CD14-positive monocyte (primary cell): ENCODE results near the gene POFUT2. TPM values are rescaled to one million over a fixed set of nuclear protein-coding genes. Genes with fewer than 3 reads are reported as not detected.

ENCODE experiments used
- DNase-seq, 3 donors: peaks; one replicate each; pipeline ENCODE4 v3.0.0-alpha.2; 2011 to 2022
- H2AFZ ChIP-seq: 2 replicates; pipeline ENCODE4 v1.6.0; 2012; ENCODE audit warnings: mild to moderate bottlenecking, low read depth, low read length, inconsistent platforms; ENCODE audit not compliant: insufficient read depth, poor library complexity, severe bottlenecking
- H3K27ac ChIP-seq, 2 donors: 1 replicate in 1 of 2; 2 replicates in 1 of 2; pipeline ENCODE4 v1.5.1; 2012 to 2013; ENCODE audit warnings: low read length in 2 of 2, control low read depth in 1 of 2, inconsistent platforms in 1 of 2, low read depth in 1 of 2, mild to moderate bottlenecking in 1 of 2
- H3K27me3 ChIP-seq, 2 donors: one replicate each; pipeline versions ENCODE4 v1.6.0 to v1.6.1; 2011 to 2013; ENCODE audit warnings: low read length in 2 of 2; ENCODE audit not compliant: control insufficient read depth in 2 of 2, insufficient read depth in 2 of 2
- H3K36me3 ChIP-seq, 2 donors: replicated peaks in 1 of 2; 1 replicate in 1 of 2; 2 replicates in 1 of 2; pipeline versions ENCODE4 v1.5.1 to v1.6.1; 2012 to 2013; ENCODE audit warnings: low read length in 2 of 2, control low read depth in 1 of 2, inconsistent platforms in 1 of 2, mild to moderate bottlenecking in 1 of 2; ENCODE audit not compliant: insufficient read depth in 2 of 2, control insufficient read depth in 1 of 2
- H3K4me1 ChIP-seq, 2 donors: 1 replicate in 1 of 2; 2 replicates in 1 of 2; pipeline versions ENCODE4 v1.5.1 to v1.6.1; 2012 to 2013; ENCODE audit warnings: low read length in 2 of 2, control low read depth in 1 of 2, inconsistent platforms in 1 of 2, mild to moderate bottlenecking in 1 of 2, moderate library complexity in 1 of 2; ENCODE audit not compliant: insufficient read depth in 2 of 2, control insufficient read depth in 1 of 2
- H3K4me2 ChIP-seq: replicated peaks from 2 replicates; pipeline ENCODE3; 2012; ENCODE audit warnings: low read length, moderate library complexity, mild to moderate bottlenecking; ENCODE audit not compliant: poor library complexity, severe bottlenecking; ENCODE audit errors: extremely low read depth
- H3K4me3 ChIP-seq, 3 experiments: fragments of 200-600 bp in 1 of 3; sonication (generic) in 1 of 3; replicated peaks in 1 of 3; 1 replicate in 2 of 3; 2 replicates in 1 of 3; pipeline ENCODE4 v1.5.1; 2011 to 2013; ENCODE audit warnings: low read length in 3 of 3, mild to moderate bottlenecking in 3 of 3, control low read depth in 2 of 3, low read depth in 2 of 3, inconsistent platforms in 1 of 3, moderate library complexity in 1 of 3
- H3K79me2 ChIP-seq: 2 replicates; pipeline ENCODE4 v1.6.0; 2012; ENCODE audit warnings: mild to moderate bottlenecking, control low read depth, inconsistent platforms, low read length, moderate library complexity; ENCODE audit not compliant: insufficient read depth
- H3K9ac ChIP-seq: 2 replicates; pipeline ENCODE4 v1.6.0; 2017; ENCODE audit warnings: low read length, mild to moderate bottlenecking; ENCODE audit not compliant: insufficient read depth, poor library complexity, severe bottlenecking
- H3K9me3 ChIP-seq, 2 donors: replicated peaks in 1 of 2; 1 replicate in 1 of 2; 2 replicates in 1 of 2; pipeline versions ENCODE4 v1.5.1 to v1.6.1; 2012 to 2013; ENCODE audit warnings: low read length in 2 of 2, control low read depth in 1 of 2; ENCODE audit not compliant: control insufficient read depth in 1 of 2, insufficient read depth in 1 of 2
- H4K20me1 ChIP-seq: 2 replicates; pipeline ENCODE4 v1.6.0; 2012; ENCODE audit warnings: mild to moderate bottlenecking, low read length, control low read depth, moderate library complexity; ENCODE audit not compliant: insufficient read depth
- H3K27ac Mint-ChIP-seq, 7 donors: one replicate each; pipeline ENCODE4 v1.8.0; 2020; ENCODE audit warnings: mild to moderate bottlenecking in 7 of 7, mixed read lengths in 7 of 7, moderate library complexity in 6 of 7, inconsistent platforms in 2 of 7
- H3K27me3 Mint-ChIP-seq, 3 donors: one replicate each; pipeline ENCODE4 v1.8.0; 2021 to 2022; ENCODE audit warnings: low read depth in 3 of 3, mild to moderate bottlenecking in 3 of 3, mixed read lengths in 3 of 3, moderate library complexity in 3 of 3, inconsistent platforms in 1 of 3
- H3K36me3 Mint-ChIP-seq, 2 donors: one replicate each; pipeline ENCODE4 v1.8.0; 2020; ENCODE audit warnings: mixed read lengths in 2 of 2, inconsistent platforms in 1 of 2, mild to moderate bottlenecking in 1 of 2
- H3K4me1 Mint-ChIP-seq: one replicate; pipeline ENCODE4 v1.8.0; 2020; ENCODE audit warnings: mild to moderate bottlenecking, mixed read lengths
- H3K4me3 Mint-ChIP-seq, 2 donors: one replicate each; pipeline ENCODE4 v1.8.0; 2020; ENCODE audit warnings: mild to moderate bottlenecking in 2 of 2, mixed read lengths in 2 of 2, moderate library complexity in 1 of 2
- H3K9me3 Mint-ChIP-seq, 7 donors: one replicate each; pipeline ENCODE4 v1.8.0; 2020 to 2022; ENCODE audit warnings: mixed read lengths in 7 of 7, mild to moderate bottlenecking in 6 of 7, moderate library complexity in 6 of 7, inconsistent platforms in 2 of 7
- WGBS: methylation state at CpG from one replicate; pipeline ENCODE4 v1.1.5; 2013; ENCODE audit warnings: missing lambda C conversion rate; ENCODE audit not compliant: insufficient coverage; 5-methylcytosine and 5-hydroxymethylcytosine counted together
- intact Hi-C, 2 donors: fragments of 100-400 bp; cut with micrococcal nuclease; formaldehyde crosslinking; loops; one replicate each; pipeline versions ENCODE4 v1.15.0 to v1.15.1; 2023
- polyA plus RNA-seq, 3 donors: library from polyadenylated mRNA; depleted of rRNA in 1 of 3; unstranded in 2 of 3; stranded (reverse) in 1 of 3; fragments of 300-500 nt in 2 of 3; fragments of >200 nt in 1 of 3; fragmentation: Illumina TruSeq in 2 of 3; gene quantifications; 1 replicate in 2 of 3; 2 replicates in 1 of 3; pipeline ENCODE4 v1.2.3, GENCODE V29; 2012 to 2021
- TF ChIP-seq, protein P1 (sequence below): fragments of 200-600 bp; IDR thresholded peaks from one replicate; pipeline ENCODE4 v1.8.0; 2022; ENCODE audit warnings: antibody characterized with exemption, mild to moderate bottlenecking

POFUT2 gene
- polyA plus RNA-seq, 3 donors: 1.8 to 21.3 (median 2.8) TPM

DNA sequence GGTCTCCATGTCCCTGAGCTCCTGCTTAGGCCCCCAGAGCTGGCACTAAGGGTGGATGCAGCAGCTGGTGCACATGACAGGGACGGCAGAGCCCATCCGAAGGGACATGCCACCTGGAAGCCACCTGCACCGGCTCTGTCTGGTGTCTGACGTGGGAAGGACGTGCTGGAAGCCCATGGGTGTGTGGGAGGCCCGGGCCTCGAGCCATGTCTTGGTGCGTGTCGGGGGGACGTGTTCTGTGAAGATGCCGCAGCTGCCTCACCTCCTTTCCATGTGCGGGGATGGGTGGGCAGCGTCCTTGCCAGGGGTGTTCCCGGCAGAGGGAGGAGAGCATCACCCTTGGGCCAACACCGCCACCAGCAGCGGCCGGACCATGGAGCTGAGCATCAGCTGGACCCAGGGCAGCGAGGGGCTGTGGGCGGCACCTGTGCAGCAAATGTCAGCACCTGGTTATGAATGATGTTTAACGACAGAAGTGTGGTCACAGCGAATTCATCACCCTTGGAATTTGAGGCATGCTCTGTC lies 15.5 kb upstream of the POFUT2 start:
- no peaks in the 10 kb centered on the region for H3K9me3 ChIP-seq
- Mint-ChIP-seq H3K4me1 (peaks cover 3% of the 10 kb centered on the region), H3K36me3 (no peaks in the 10 kb centered on the region), H3K27me3 (peaks cover 5 to 7% (median 5%) of the 10 kb centered on the region in 3 donors), H3K4me3 (no peak overlapping the region), H3K9me3 (peaks cover 0 to 2% (median 0%) of the 10 kb centered on the region in 7 donors), H3K27ac (no peak overlapping the region)
- DNase-seq: no peak
- no peak overlapping the region for H3K27ac ChIP-seq
- no peaks in the 10 kb centered on the region for H4K20me1 ChIP-seq
- WGBS: 94% methylated on average over 21 of the region's 21 CpGs
- TF ChIP-seq, protein P1, sequence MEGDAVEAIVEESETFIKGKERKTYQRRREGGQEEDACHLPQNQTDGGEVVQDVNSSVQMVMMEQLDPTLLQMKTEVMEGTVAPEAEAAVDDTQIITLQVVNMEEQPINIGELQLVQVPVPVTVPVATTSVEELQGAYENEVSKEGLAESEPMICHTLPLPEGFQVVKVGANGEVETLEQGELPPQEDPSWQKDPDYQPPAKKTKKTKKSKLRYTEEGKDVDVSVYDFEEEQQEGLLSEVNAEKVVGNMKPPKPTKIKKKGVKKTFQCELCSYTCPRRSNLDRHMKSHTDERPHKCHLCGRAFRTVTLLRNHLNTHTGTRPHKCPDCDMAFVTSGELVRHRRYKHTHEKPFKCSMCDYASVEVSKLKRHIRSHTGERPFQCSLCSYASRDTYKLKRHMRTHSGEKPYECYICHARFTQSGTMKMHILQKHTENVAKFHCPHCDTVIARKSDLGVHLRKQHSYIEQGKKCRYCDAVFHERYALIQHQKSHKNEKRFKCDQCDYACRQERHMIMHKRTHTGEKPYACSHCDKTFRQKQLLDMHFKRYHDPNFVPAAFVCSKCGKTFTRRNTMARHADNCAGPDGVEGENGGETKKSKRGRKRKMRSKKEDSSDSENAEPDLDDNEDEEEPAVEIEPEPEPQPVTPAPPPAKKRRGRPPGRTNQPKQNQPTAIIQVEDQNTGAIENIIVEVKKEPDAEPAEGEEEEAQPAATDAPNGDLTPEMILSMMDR: no peak
- H3K79me2 ChIP-seq: no peaks in the 10 kb centered on the region
- H3K4me2 ChIP-seq: no peak overlapping the region
- H3K9ac ChIP-seq: no peak overlapping the region
- H3K4me1 ChIP-seq: no peaks in the 10 kb centered on the region
- no peak overlapping the region for H3K4me3 ChIP-seq
- H3K36me3 ChIP-seq: no peaks in the 10 kb centered on the region
- no peak overlapping the region for H2AFZ ChIP-seq
- no peaks in the 10 kb centered on the region for H3K27me3 ChIP-seq
- intact Hi-C loops: no loop called here

DNA sequence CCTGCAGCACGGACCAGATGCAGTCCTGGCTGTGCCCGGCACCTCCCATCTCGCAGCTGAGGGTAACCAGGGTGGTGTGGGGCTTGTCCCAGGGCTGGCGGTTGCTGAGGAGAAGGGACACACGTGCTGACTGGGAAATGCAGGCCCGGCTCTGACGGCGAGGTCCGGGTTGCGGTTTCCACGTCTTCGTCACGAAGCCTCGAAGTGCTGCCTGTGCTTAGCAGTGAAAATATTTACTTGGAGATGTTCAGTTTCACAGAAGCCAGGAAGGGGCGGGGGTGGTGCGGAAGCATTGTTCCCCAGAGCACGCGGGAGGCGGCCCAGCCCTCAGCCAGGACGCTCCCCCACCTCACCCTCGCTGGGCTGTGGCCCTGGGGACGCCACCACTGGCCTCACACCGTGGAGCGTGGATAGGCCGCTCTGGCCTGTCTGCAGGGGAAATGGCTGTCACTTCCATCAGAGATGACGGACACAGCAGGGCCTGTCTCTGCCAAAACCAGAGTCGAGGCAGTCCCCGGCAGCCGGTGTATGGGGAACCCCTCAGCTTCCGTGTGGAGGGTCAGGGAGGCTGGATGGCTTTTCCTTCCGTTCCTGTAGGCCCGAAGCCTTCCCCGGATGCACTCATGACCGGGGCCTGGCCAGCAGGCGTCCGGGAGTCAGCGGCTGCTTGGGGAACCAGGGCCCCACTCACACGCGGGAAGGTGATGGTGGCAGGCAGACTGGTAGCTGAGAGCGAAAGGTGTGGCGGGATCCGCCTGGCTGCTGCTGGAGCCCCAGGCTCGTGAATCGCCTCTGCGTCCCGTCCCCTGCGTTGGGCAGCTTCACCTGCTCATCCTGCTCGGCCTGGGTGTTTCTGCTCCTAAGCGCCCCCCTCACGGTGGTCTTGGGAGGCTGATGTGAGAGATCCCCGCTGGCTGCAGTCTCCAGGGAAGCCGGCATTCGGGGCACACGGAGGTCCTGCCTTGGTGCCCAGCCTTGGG lies 14.7 kb upstream of the POFUT2 start:
- H3K79me2 ChIP-seq: no peaks in the 10 kb centered on the region
- WGBS: 64% methylated on average over 41 of the region's 54 CpGs
- no peak overlapping the region for H3K4me2 ChIP-seq
- H3K9me3 Mint-ChIP-seq: peaks cover 0 to 3% (median 2%) of the 10 kb centered on the region in 7 donors
- H3K27me3 ChIP-seq: no peaks in the 10 kb centered on the region
- intact Hi-C loops: no loop called here
- no peaks in the 10 kb centered on the region for H4K20me1 ChIP-seq
- H3K27ac Mint-ChIP-seq: no peak overlapping the region
- H3K36me3 ChIP-seq: no peaks in the 10 kb centered on the region
- TF ChIP-seq, protein P1: no peak
- H3K9ac ChIP-seq: no peak overlapping the region
- peak in 2 of 3 donors; percentile 7 to 31 for DNase-seq
- no peak overlapping the region for H3K4me3 Mint-ChIP-seq
- H2AFZ ChIP-seq: no peak overlapping the region
- no peak overlapping the region for H3K27ac ChIP-seq
- H3K4me1 ChIP-seq: no peaks in the 10 kb centered on the region
- H3K9me3 ChIP-seq: no peaks in the 10 kb centered on the region
- H3K36me3 Mint-ChIP-seq: no peaks in the 10 kb centered on the region
- H3K4me1 Mint-ChIP-seq: no peaks in the 10 kb centered on the region
- peaks cover 3 to 7% (median 5%) of the 10 kb centered on the region in 3 donors for H3K27me3 Mint-ChIP-seq
- no peak overlapping the region for H3K4me3 ChIP-seq
